Mesenchymal stem cell (in vitro differentiated cells and primary cell): ENCODE data around the gene GADD45A.

Source experiments
- DNase-seq: peaks from one replicate; pipeline ENCODE4 v3.0.0-alpha.2; 2013
- H2AFZ ChIP-seq: one replicate; pipeline ENCODE4 v1.6.1; 2013; ENCODE audit warnings: low read depth, mild to moderate bottlenecking, control low read depth, inconsistent platforms, low read length, moderate library complexity
- H2AK5ac ChIP-seq: 2 replicates; pipeline ENCODE4 v1.6.1; 2013; ENCODE audit warnings: low read length, moderate library complexity, mild to moderate bottlenecking, inconsistent platforms; ENCODE audit not compliant: severe bottlenecking
- H2BK120ac ChIP-seq: one replicate; pipeline ENCODE4 v1.6.1; 2013; ENCODE audit warnings: low read depth, mild to moderate bottlenecking, inconsistent platforms, low read length, moderate library complexity
- H2BK12ac ChIP-seq, 2 experiments: one replicate each; pipeline ENCODE4 v1.6.1; 2013; ENCODE audit warnings: inconsistent platforms in 2 of 2, low read length in 2 of 2, mild to moderate bottlenecking in 2 of 2, moderate library complexity in 2 of 2, control low read depth in 1 of 2
- H2BK15ac ChIP-seq: one replicate; pipeline ENCODE4 v1.6.1; 2013; ENCODE audit warnings: mild to moderate bottlenecking, low read depth, inconsistent platforms; ENCODE audit not compliant: poor library complexity, severe bottlenecking
- H2BK5ac ChIP-seq: 2 replicates; pipeline ENCODE4 v1.6.1; 2013; ENCODE audit warnings: low read depth, mild to moderate bottlenecking, low read length, control low read depth, inconsistent platforms; ENCODE audit not compliant: poor library complexity, severe bottlenecking
- H3K14ac ChIP-seq, 2 experiments: one replicate each; pipeline ENCODE4 v1.6.1; 2013; ENCODE audit warnings: inconsistent platforms in 2 of 2, low read length in 2 of 2, control low read depth in 1 of 2, mild to moderate bottlenecking in 1 of 2, moderate library complexity in 1 of 2
- H3K18ac ChIP-seq, 2 experiments: one replicate each; pipeline ENCODE4 v1.6.1; 2013; ENCODE audit warnings: inconsistent platforms in 2 of 2, low read length in 2 of 2, control low read depth in 1 of 2, low read depth in 1 of 2, mild to moderate bottlenecking in 1 of 2
- H3K23ac ChIP-seq, 2 experiments: one replicate each; pipeline ENCODE4 v1.6.1; 2013; ENCODE audit warnings: inconsistent platforms in 2 of 2, low read length in 2 of 2, mild to moderate bottlenecking in 2 of 2, moderate library complexity in 2 of 2, control low read depth in 1 of 2
- H3K27ac ChIP-seq: 2 replicates; pipeline ENCODE4 v1.5.1; 2013; ENCODE audit warnings: mild to moderate bottlenecking, moderate library complexity, low read length, control low read depth, inconsistent platforms; ENCODE audit not compliant: poor library complexity, severe bottlenecking
- H3K27me3 ChIP-seq, 2 experiments: 2 replicates each; pipeline versions ENCODE4 v1.6.1 to v1.7.0; 2013; ENCODE audit warnings: low read length in 2 of 2, mild to moderate bottlenecking in 2 of 2, moderate library complexity in 2 of 2, control low read depth in 1 of 2, inconsistent platforms in 1 of 2; ENCODE audit not compliant: control insufficient read depth in 1 of 2, insufficient read depth in 1 of 2
- H3K36me3 ChIP-seq, 2 experiments: 2 replicates each; pipeline versions ENCODE4 v1.6.1 to v1.7.0; 2013; ENCODE audit warnings: low read length in 2 of 2, control low read depth in 1 of 2, inconsistent platforms in 1 of 2, low read depth in 1 of 2, mild to moderate bottlenecking in 1 of 2; ENCODE audit not compliant: insufficient read depth in 2 of 2, control insufficient read depth in 1 of 2
- H3K4ac ChIP-seq, 2 experiments: one replicate each; pipeline ENCODE4 v1.6.1; 2013; ENCODE audit warnings: inconsistent platforms in 2 of 2, low read length in 2 of 2, mild to moderate bottlenecking in 2 of 2, moderate library complexity in 2 of 2, control low read depth in 1 of 2, low read depth in 1 of 2
- H3K4me1 ChIP-seq: 2 replicates; pipeline ENCODE4 v1.6.1; 2013; ENCODE audit warnings: low read depth, low read length, control low read depth; ENCODE audit not compliant: control insufficient read depth, insufficient read depth
- H3K4me2 ChIP-seq: 2 replicates; pipeline ENCODE4 v1.6.1; 2013; ENCODE audit warnings: low read length, mild to moderate bottlenecking, inconsistent platforms; ENCODE audit not compliant: poor library complexity, severe bottlenecking
- H3K4me3 ChIP-seq, 2 experiments: 2 replicates each; pipeline versions ENCODE4 v1.5.1 to v1.7.0; 2013; ENCODE audit warnings: low read length in 2 of 2, mild to moderate bottlenecking in 2 of 2, control low read depth in 1 of 2, low read depth in 1 of 2; ENCODE audit not compliant: insufficient read depth in 1 of 2
- H3K79me1 ChIP-seq: replicated peaks from 2 replicates; pipeline ENCODE4 v1.6.1; 2013; ENCODE audit warnings: mild to moderate bottlenecking, control low read depth, low read length, inconsistent platforms; ENCODE audit not compliant: poor library complexity, severe bottlenecking
- H3K9ac ChIP-seq: 2 replicates; pipeline ENCODE4 v1.7.0; 2013; ENCODE audit warnings: mild to moderate bottlenecking, low read length, moderate library complexity
- H3K9me3 ChIP-seq: 2 replicates; pipeline ENCODE4 v1.7.0; 2013; ENCODE audit warnings: mild to moderate bottlenecking, low read length; ENCODE audit not compliant: control insufficient read depth
- H4K8ac ChIP-seq: one replicate; pipeline ENCODE4 v1.6.1; 2013; ENCODE audit warnings: inconsistent platforms, mild to moderate bottlenecking, low read length, moderate library complexity
- H4K91ac ChIP-seq: one replicate; pipeline ENCODE4 v1.6.1; 2013; ENCODE audit warnings: mild to moderate bottlenecking, low read length, inconsistent platforms
- WGBS: methylation state at CpG from one replicate; pipeline ENCODE4 v1.1.7; 2013; ENCODE audit warnings: mixed read lengths; 5-methylcytosine and 5-hydroxymethylcytosine counted together

Gene GADD45A

DNA sequence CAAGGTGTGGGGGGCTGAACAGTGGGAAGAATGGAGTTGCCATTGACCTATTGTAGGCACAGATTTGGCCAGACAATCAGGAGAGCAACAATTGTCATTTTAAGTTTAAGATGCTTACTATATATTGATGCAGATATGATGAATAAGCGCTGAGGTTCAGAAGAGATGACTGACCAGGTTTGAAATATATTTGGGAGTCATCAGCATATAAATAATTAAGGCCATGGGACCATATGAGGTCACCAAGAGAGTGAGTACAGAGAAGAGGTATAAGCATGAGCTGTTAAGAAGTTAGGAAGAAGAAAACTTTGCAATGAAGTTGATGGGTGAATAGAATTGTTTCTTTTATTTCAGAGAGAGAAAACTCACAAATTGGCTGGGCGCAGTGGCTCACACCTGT lies 4.5 kb upstream of the GADD45A start:
- Histone ChIP-seq H3K27me3 (no peaks in the 10 kb centered on the region), H2BK15ac (no peak overlapping the region), H3K79me1 (no peaks in the 10 kb centered on the region), H2AK5ac (no peak overlapping the region), H3K4ac (no peak overlapping the region), H3K27ac (no peak overlapping the region), H2BK12ac (no peak overlapping the region), H2BK5ac (no peak overlapping the region), H3K4me1 (peaks cover 2% of the 10 kb centered on the region), H4K8ac (no peak overlapping the region), H3K4me2 (no peak overlapping the region), H3K18ac (no peak overlapping the region), H4K91ac (no peak overlapping the region), H3K9me3 (no peaks in the 10 kb centered on the region), H3K36me3 (no peaks in the 10 kb centered on the region), H3K9ac (no peak overlapping the region), H3K23ac (no peak overlapping the region), H2AFZ (no peak overlapping the region), H2BK120ac (no peak overlapping the region), H3K4me3 (no peak overlapping the region), H3K14ac (no peak overlapping the region)
- DNase-seq = no peak
- 96% methylated on average over 2 of the region's 2 CpGs for WGBS

DNA sequence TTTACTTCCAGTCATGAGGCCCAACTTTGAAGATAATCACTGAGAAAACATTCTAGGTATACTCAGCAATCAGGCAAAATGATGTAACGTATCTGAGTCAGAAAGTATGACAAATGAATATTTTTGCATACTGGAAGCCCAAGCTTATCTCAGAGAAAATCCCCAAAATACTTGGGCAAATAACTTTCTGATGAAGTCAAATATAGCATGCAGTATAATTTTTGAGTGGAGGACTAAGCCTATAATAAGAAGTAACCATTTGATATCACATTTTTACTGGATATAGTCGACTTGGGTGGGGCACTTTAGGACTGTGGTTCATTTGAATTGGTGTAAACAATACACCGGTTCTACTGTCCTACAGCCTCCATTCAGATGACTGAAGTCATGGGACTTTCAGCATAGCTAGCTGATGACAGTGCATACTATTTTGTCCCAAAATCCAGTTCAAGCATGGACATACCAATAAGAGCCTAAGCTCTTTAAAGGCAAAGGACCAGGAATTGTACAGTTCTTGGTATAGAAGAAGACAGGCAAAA lies 2.3 kb upstream of the GADD45A start:
- Histone ChIP-seq H3K36me3 (peaks cover 0 to 8% of the 10 kb centered on the region in 2 experiments), H2AK5ac (no peak overlapping the region), H2BK15ac (no peak overlapping the region), H3K9me3 (no peaks in the 10 kb centered on the region), H2BK12ac (no peak overlapping the region), H2BK120ac (no peak overlapping the region), H3K18ac (no peak overlapping the region), H3K4me3 (peak overlapping the region in 1 of 2 experiments; percentile 71), H3K4me2 (peak overlapping the region; percentile 32), H2AFZ (no peak overlapping the region), H3K4me1 (peaks cover 2% of the 10 kb centered on the region), H3K23ac (no peak overlapping the region), H3K14ac (no peak overlapping the region), H2BK5ac (no peak overlapping the region), H3K4ac (no peak overlapping the region), H4K91ac (no peak overlapping the region), H3K27ac (peak overlapping the region; percentile 70), H3K9ac (peak overlapping the region; percentile 68), H3K79me1 (no peaks in the 10 kb centered on the region), H4K8ac (no peak overlapping the region), H3K27me3 (no peaks in the 10 kb centered on the region)
- 36% methylated on average over 2 of the region's 3 CpGs for WGBS
- peak; percentile 65 for DNase-seq

DNA sequence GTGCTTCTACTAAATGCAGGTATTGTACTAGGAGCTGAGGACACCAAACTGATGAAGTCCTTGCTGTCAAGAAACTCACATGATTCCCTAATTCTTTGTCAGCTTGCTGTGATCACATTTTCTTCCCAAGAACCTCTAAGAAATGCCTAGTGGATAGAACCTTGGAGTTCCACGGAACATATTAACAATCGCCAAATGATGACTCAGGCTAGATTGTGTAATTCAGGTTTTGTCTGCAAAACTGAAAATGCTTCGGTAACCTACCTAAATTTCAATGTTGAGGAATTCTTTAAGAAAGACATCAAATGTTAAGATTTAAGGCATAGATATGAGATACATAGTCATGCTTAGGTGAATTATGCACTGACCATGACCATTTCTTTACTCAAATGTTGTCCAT lies 1.7 kb upstream of the GADD45A start:
- H3K14ac ChIP-seq = no peak overlapping the region
- no peak overlapping the region for H2AK5ac ChIP-seq
- no peak overlapping the region for H3K4ac ChIP-seq
- peaks cover 0 to 14% of the 10 kb centered on the region in 2 experiments for H3K36me3 ChIP-seq
- peak overlapping the region in 1 of 2 experiments; percentile 71 for H3K4me3 ChIP-seq
- no peak overlapping the region for H3K4me2 ChIP-seq
- no peaks in the 10 kb centered on the region for H3K79me1 ChIP-seq
- H2BK120ac ChIP-seq = no peak overlapping the region
- H3K23ac ChIP-seq = no peak overlapping the region
- H2BK15ac ChIP-seq = no peak overlapping the region
- H2BK5ac ChIP-seq = no peak overlapping the region
- H3K27ac ChIP-seq = peak overlapping the region; percentile 78
- peak overlapping the region; percentile 68 for H3K9ac ChIP-seq
- no peak overlapping the region for H2AFZ ChIP-seq
- no peaks in the 10 kb centered on the region for H3K9me3 ChIP-seq
- H3K27me3 ChIP-seq = no peaks in the 10 kb centered on the region
- H4K91ac ChIP-seq = no peak overlapping the region
- no peak overlapping the region for H2BK12ac ChIP-seq
- peak; percentile 80 for DNase-seq
- no peak overlapping the region for H4K8ac ChIP-seq
- peaks cover 2% of the 10 kb centered on the region for H3K4me1 ChIP-seq
- WGBS = 7% methylated on average over 2 of the region's 3 CpGs
- H3K18ac ChIP-seq = no peak overlapping the region

DNA sequence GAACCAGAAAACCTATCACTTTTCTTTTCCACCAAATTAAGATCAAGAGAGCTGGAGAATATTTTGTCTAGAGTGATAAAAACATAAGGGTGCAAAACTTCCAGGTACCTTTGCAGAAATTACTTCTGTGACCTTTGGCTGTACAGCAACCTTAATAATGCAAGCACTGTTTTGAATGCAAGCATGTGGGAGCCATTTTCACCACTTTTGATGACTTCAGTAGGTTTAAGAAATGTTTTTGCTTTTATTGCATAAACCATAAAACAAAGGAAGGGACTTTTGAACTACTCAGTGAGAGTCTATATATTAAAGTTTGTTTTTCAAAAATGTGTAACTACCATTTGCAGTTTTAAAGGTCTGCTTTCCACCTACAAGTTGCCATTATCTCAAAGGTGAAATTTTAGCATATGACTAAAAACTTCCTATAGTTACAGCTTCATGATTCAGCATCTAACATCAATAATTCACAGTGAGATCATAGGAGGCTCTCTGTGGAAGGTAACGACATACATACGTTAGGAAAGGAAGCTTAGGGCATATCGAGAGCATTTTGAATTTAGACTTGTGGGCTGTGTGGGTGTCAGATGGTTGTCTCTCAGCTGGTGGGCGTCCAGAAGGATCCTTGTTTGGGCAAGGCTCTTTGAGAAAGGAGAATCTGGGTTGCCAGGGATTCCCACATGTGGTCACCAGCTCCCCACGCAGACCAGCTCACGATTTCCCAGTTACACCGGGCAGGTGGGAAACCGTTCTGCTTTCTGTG lies 1.1 kb upstream of the GADD45A start:
- H2AK5ac ChIP-seq = no peak overlapping the region
- H3K27ac ChIP-seq = peak overlapping the region; percentile 78
- no peak overlapping the region for H4K8ac ChIP-seq
- H2BK5ac ChIP-seq = peak overlapping the region; percentile 8
- H3K36me3 ChIP-seq = peaks cover 4 to 20% of the 10 kb centered on the region in 2 experiments
- H3K4me1 ChIP-seq = peaks cover 5% of the 10 kb centered on the region
- peak overlapping the region in 1 of 2 experiments; percentile 71 for H3K4me3 ChIP-seq
- peak overlapping the region; percentile 68 for H3K9ac ChIP-seq
- no peak overlapping the region for H2BK120ac ChIP-seq
- no peak overlapping the region for H3K4ac ChIP-seq
- H3K4me2 ChIP-seq = peak overlapping the region; percentile 63
- no peak overlapping the region for H3K18ac ChIP-seq
- no peak overlapping the region for H4K91ac ChIP-seq
- peak overlapping the region in 1 of 2 experiments; percentile 45 for H2BK12ac ChIP-seq
- H3K79me1 ChIP-seq = peaks cover 1% of the 10 kb centered on the region
- DNase-seq = peak; percentile 44
- H2BK15ac ChIP-seq = no peak overlapping the region
- H3K23ac ChIP-seq = no peak overlapping the region
- H2AFZ ChIP-seq = no peak overlapping the region
- no peak overlapping the region for H3K14ac ChIP-seq
- WGBS = 54% methylated on average over 8 of the region's 8 CpGs
- H3K27me3 ChIP-seq = no peaks in the 10 kb centered on the region
- H3K9me3 ChIP-seq = no peaks in the 10 kb centered on the region
